Keratinocyte (primary cell): ENCODE measurements around the gene ARFGEF3. TPM values are rescaled to one million over a fixed set of nuclear protein-coding genes. Genes with fewer than 3 reads are reported as not detected.

Source experiments
- DNase-seq: peaks from one replicate; pipeline ENCODE4 v3.0.0-alpha.2; 2011; ENCODE audit warnings: low read depth, missing footprints, low spot score
- FAIRE-seq: peaks from 2 replicates; lab custom pipeline; 2011; peaks lifted over from hg19 to GRCh38; lab: Jason Lieb, UNC
- H2AFZ ChIP-seq: 2 replicates; pipeline ENCODE4 v1.6.0; 2012; ENCODE audit warnings: low read length, control low read depth, inconsistent platforms; ENCODE audit not compliant: control insufficient read depth
- H3K27ac ChIP-seq: 2 replicates; pipeline ENCODE4 v1.5.1; 2011; ENCODE audit warnings: low read length; ENCODE audit not compliant: control insufficient read depth, insufficient read depth
- H3K27me3 ChIP-seq: 3 replicates; pipeline ENCODE4 v1.6.0; 2011; ENCODE audit warnings: low read length; ENCODE audit not compliant: control insufficient read depth, insufficient read depth; ENCODE audit errors: extremely low read depth
- H3K36me3 ChIP-seq, 2 experiments: 2 replicates in 1 of 2; 3 replicates in 1 of 2; pipeline ENCODE4 v1.5.1; 2011; ENCODE audit warnings: low read length in 2 of 2, mild to moderate bottlenecking in 1 of 2; ENCODE audit not compliant: control insufficient read depth in 2 of 2, insufficient read depth in 2 of 2; ENCODE audit errors: extremely low read depth in 1 of 2
- H3K4me1 ChIP-seq: 3 replicates; pipeline ENCODE4 v1.5.1; 2011; ENCODE audit warnings: low read length; ENCODE audit not compliant: control insufficient read depth, insufficient read depth; ENCODE audit errors: extremely low read depth
- H3K4me2 ChIP-seq: 3 replicates; pipeline ENCODE4 v1.6.0; 2011; ENCODE audit warnings: low read depth, low read length; ENCODE audit not compliant: control insufficient read depth, insufficient read depth; ENCODE audit errors: extremely low read depth
- H3K4me3 ChIP-seq, 3 experiments: fragments of 200-600 bp in 1 of 3; sonication (generic) in 1 of 3; 2 replicates in 2 of 3; 3 replicates in 1 of 3; pipeline ENCODE4 v1.5.1; 2011 to 2016; ENCODE audit warnings: low read length in 3 of 3, mild to moderate bottlenecking in 3 of 3, control low read depth in 2 of 3, inconsistent platforms in 1 of 3, low read depth in 1 of 3, mixed read lengths in 1 of 3, mixed run types in 1 of 3, moderate library complexity in 1 of 3; ENCODE audit not compliant: control insufficient read depth in 2 of 3, insufficient read depth in 2 of 3; ENCODE audit errors: extremely low read depth in 1 of 3
- H3K79me2 ChIP-seq: 2 replicates; pipeline ENCODE4 v1.6.0; 2012; ENCODE audit warnings: low read length; ENCODE audit not compliant: control insufficient read depth, insufficient read depth
- H3K9ac ChIP-seq: 3 replicates; pipeline ENCODE4 v1.6.0; 2011; ENCODE audit warnings: low read length; ENCODE audit not compliant: control insufficient read depth, insufficient read depth; ENCODE audit errors: extremely low read depth
- H3K9me1 ChIP-seq: 3 replicates; pipeline ENCODE4 v1.6.0; 2011; ENCODE audit warnings: low read length; ENCODE audit not compliant: control insufficient read depth, insufficient read depth; ENCODE audit errors: extremely low read depth
- H3K9me3 ChIP-seq: 2 replicates; pipeline ENCODE4 v1.5.1; 2012; ENCODE audit warnings: low read depth, low read length; ENCODE audit not compliant: control insufficient read depth
- H4K20me1 ChIP-seq: 3 replicates; pipeline ENCODE4 v1.6.0; 2011; ENCODE audit warnings: low read length; ENCODE audit not compliant: control insufficient read depth, insufficient read depth; ENCODE audit errors: extremely low read depth
- CTCF ChIP-seq, 3 experiments: IDR thresholded peaks in 1 of 3; conservative IDR thresholded peaks in 1 of 3; optimal IDR thresholded peaks in 1 of 3; 2 replicates in 2 of 3; 3 replicates in 1 of 3; pipeline versions ENCODE3 to v1.5.1; 2011; ENCODE audit warnings: low read length in 3 of 3, mild to moderate bottlenecking in 3 of 3, moderate library complexity in 2 of 3, control low read depth in 1 of 3, inconsistent platforms in 1 of 3; ENCODE audit not compliant: insufficient read depth in 2 of 3; ENCODE audit errors: extremely low read depth in 1 of 3
- EZH2 ChIP-seq: IDR thresholded peaks from one replicate; pipeline ENCODE4 v1.6.1; 2012; ENCODE audit warnings: inconsistent platforms, mild to moderate bottlenecking, low read length, moderate library complexity
- dilution Hi-C: fragments of 300-500 bp; cut with MboI; formaldehyde crosslinking; loops from one replicate; pipeline ENCODE4 v1.7.0; 2020; ENCODE audit warnings: low sequenced_read_pairs; ENCODE audit not compliant: extremely low pct_ligation_motif_present
- polyA plus RNA-seq, 5 experiments: library from polyadenylated mRNA; depleted of rRNA in 3 of 5; stranded (reverse) in 3 of 5; stranded (forward) in 1 of 5; unstranded in 1 of 5; fragments of >200 nt; gene quantifications; 1 replicate in 1 of 5; 2 replicates in 3 of 5; 3 replicates in 1 of 5; pipeline versions ENCODE4 v1.2.1 to v1.2.3, GENCODE V29; 2011 to 2012; ENCODE audit warnings: missing spikeins in 2 of 5, low read depth in 1 of 5, low replicate concordance in 1 of 5

ARFGEF3 gene
- polyA plus RNA-seq, 1 donor (not counting 4 experiments of a cell fraction or from before 2014, with no cell fraction given) = 0.09 TPM

GRCh38 chr6:138248878-138249277 lies 87.1 kb downstream of the ARFGEF3 start:
- H3K36me3 ChIP-seq = no peaks in the 10 kb centered on the region
- H3K9me1 ChIP-seq = no peaks in the 10 kb centered on the region
- peaks cover 14% of the 10 kb centered on the region for H3K4me1 ChIP-seq
- DNase-seq = no peak
- H3K4me2 ChIP-seq = no peak overlapping the region
- no peaks in the 10 kb centered on the region for H3K27me3 ChIP-seq
- dilution Hi-C loops = no loop called here
- H4K20me1 ChIP-seq = no peaks in the 10 kb centered on the region
- H3K9me3 ChIP-seq = no peaks in the 10 kb centered on the region
- H2AFZ ChIP-seq = no peak overlapping the region
- H3K27ac ChIP-seq = no peak overlapping the region
- no peak for FAIRE-seq
- H3K4me3 ChIP-seq = no peak overlapping the region
- H3K79me2 ChIP-seq = no peaks in the 10 kb centered on the region
- TF ChIP-seq EZH2 (no peak), CTCF (optimal IDR thresholded peaks at IDR 0.05 in 1 of 3, IDR thresholded peaks at IDR 0.05 in 1 of 3, conservative IDR thresholded peaks at IDR 0.05 in 1 of 3; ENCODE audit: extremely low read depth in 1 of 3, insufficient read depth in 2 of 3, low read length in 3 of 3) (no peak)
- no peak overlapping the region for H3K9ac ChIP-seq

- TF ChIP-seq EZH2 (no peak), CTCF (optimal IDR thresholded peaks at IDR 0.05 in 1 of 3, IDR thresholded peaks at IDR 0.05 in 1 of 3, conservative IDR thresholded peaks at IDR 0.05 in 1 of 3; ENCODE audit: extremely low read depth in 1 of 3, insufficient read depth in 2 of 3, low read length in 3 of 3) (no peak)
- no peaks in the 10 kb centered on the region for H4K20me1 ChIP-seq
- no peaks in the 10 kb centered on the region for H3K79me2 ChIP-seq
- H3K4me2 ChIP-seq = peak overlapping the region; percentile 77
- H3K4me1 ChIP-seq = peaks cover 14% of the 10 kb centered on the region
- peak overlapping the region; percentile 64 for H3K9ac ChIP-seq
- DNase-seq = no peak
- dilution Hi-C loops = no loop called here
- no peaks in the 10 kb centered on the region for H3K27me3 ChIP-seq
- no peaks in the 10 kb centered on the region for H3K36me3 ChIP-seq
- no peak for FAIRE-seq
- H3K9me3 ChIP-seq = no peaks in the 10 kb centered on the region
- no peak overlapping the region for H2AFZ ChIP-seq
- H3K27ac ChIP-seq = no peak overlapping the region
- H3K9me1 ChIP-seq = no peaks in the 10 kb centered on the region
- H3K4me3 ChIP-seq = no peak overlapping the region
Observed at GRCh38 chr6:138250053-138250452, 88.3 kb downstream of the ARFGEF3 start.
